Right lobe of liver (tissue), 4 donors: Measurements from ENCODE around the gene TMEM128.

ENCODE experiments used
- POLR2A ChIP-seq: fragments of 450-650 bp; IDR thresholded peaks from one replicate; pipeline ENCODE4 v1.6.1; 2017; ENCODE audit warnings: antibody characterized with exemption, mild to moderate bottlenecking
- TF ChIP-seq, protein P1 (sequence below), 4 donors: fragments of 200-600 bp in 3 of 4; fragments of 450-650 bp in 1 of 4; IDR thresholded peaks; one replicate each; pipeline versions ENCODE4 v1.5.1 to v1.8.0; 2016 to 2022; ENCODE audit warnings: antibody characterized with exemption in 4 of 4, mild to moderate bottlenecking in 2 of 4
- donor health status: DM: no; HTN: no; CAD: no.
- donor health status: DM: no; HTN: no; CAD: no.
- donor health status: DM: no; HTN: yes; CAD: no.

DNA sequence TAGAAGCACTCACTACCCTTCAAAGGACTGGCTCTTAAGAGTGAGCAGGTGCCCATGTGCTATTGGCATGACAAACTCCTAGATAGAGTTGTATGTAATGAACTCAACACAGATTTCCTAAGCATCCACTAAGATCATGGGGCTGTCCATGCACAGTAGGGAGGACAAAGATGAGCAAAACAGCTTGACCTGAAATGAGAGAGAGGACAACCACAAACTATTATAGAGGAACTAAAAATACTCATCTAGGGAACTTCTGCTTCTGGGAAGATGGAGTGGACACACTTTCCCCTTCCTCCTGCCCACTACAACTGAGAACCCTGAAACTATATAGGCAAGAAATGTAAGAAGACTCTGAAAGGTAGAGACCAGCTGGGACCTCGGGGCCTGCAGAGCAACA is 20.8 kb upstream of the TMEM128 start:
- TF ChIP-seq, protein P1, sequence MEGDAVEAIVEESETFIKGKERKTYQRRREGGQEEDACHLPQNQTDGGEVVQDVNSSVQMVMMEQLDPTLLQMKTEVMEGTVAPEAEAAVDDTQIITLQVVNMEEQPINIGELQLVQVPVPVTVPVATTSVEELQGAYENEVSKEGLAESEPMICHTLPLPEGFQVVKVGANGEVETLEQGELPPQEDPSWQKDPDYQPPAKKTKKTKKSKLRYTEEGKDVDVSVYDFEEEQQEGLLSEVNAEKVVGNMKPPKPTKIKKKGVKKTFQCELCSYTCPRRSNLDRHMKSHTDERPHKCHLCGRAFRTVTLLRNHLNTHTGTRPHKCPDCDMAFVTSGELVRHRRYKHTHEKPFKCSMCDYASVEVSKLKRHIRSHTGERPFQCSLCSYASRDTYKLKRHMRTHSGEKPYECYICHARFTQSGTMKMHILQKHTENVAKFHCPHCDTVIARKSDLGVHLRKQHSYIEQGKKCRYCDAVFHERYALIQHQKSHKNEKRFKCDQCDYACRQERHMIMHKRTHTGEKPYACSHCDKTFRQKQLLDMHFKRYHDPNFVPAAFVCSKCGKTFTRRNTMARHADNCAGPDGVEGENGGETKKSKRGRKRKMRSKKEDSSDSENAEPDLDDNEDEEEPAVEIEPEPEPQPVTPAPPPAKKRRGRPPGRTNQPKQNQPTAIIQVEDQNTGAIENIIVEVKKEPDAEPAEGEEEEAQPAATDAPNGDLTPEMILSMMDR (IDR thresholded peaks at IDR 0.05) = no peak
- no peak for TF ChIP-seq POLR2A
